ENCODE data around the gene MSX1. TPM values are rescaled to one million over a fixed set of nuclear protein-coding genes. Genes with fewer than 3 reads are reported as not detected.
A peak's percentile ranks its signal among the peaks of the same experiment; 100 is the strongest.

The MSX1 gene
- total RNA-seq, 2 donors from 2014 or later: 11.0 to 24.6 TPM

- Histone ChIP-seq H3K9me3 (no peaks in the 10 kb centered on the region), H3K4me3 (no peak overlapping the region), H3K27ac (no peak overlapping the region), H3K27me3 (replicated peaks; ENCODE audit: insufficient read depth) (peaks cover 21% of the 10 kb centered on the region), H3K4me1 (ENCODE audit: control insufficient read depth in 1 of 2, low read depth in 2 of 2) (peaks cover 15 to 25% of the 10 kb centered on the region in 2 donors), H3K36me3 (no peaks in the 10 kb centered on the region)
- TF ChIP-seq CTCF (IDR thresholded peaks at IDR 0.05): no peak
- DNase-seq (ENCODE audit: low spot score) (no peak), ATAC-seq (ENCODE audit: insufficient number of reproducible peaks, low FRiP score, low read depth) (no peak)
Measured at GRCh38 chr4:4855301-4856070, 4.0 kb upstream of the MSX1 start.

- peaks cover 15 to 25% of the 10 kb centered on the region in 2 donors for H3K4me1 ChIP-seq (ENCODE audit: control insufficient read depth in 1 of 2, low read depth in 2 of 2)
- H3K27me3 ChIP-seq (replicated peaks; ENCODE audit: insufficient read depth): peaks cover 21% of the 10 kb centered on the region
- no peak for TF ChIP-seq CTCF (IDR thresholded peaks at IDR 0.05)
- H3K27ac ChIP-seq: no peak overlapping the region
- peak overlapping the region; percentile 70 for H3K4me3 ChIP-seq
- no peak for DNase-seq (ENCODE audit: low spot score)
- no peak for ATAC-seq (ENCODE audit: insufficient number of reproducible peaks, low FRiP score, low read depth)
- H3K9me3 ChIP-seq: no peaks in the 10 kb centered on the region
- H3K36me3 ChIP-seq: no peaks in the 10 kb centered on the region
Measured at GRCh38 chr4:4856071-4857000, 3.1 kb upstream of the MSX1 start.

- TF ChIP-seq CTCF (IDR thresholded peaks at IDR 0.05): no peak
- DNase-seq (ENCODE audit: low spot score) (no peak), ATAC-seq (ENCODE audit: insufficient number of reproducible peaks, low FRiP score, low read depth) (no peak)
- Histone ChIP-seq H3K27me3 (replicated peaks; ENCODE audit: insufficient read depth) (peaks cover 21% of the 10 kb centered on the region), H3K27ac (peak overlapping the region in 1 of 2 donors; percentile 15), H3K9me3 (no peaks in the 10 kb centered on the region), H3K4me1 (ENCODE audit: control insufficient read depth in 1 of 2, low read depth in 2 of 2) (peaks cover 15 to 25% of the 10 kb centered on the region in 2 donors), H3K4me3 (peak overlapping the region; percentile 70), H3K36me3 (no peaks in the 10 kb centered on the region)
Measured at GRCh38 chr4:4857001-4857808, 2.3 kb upstream of the MSX1 start.

GRCh38 chr4:4857809-4858508 is 1.5 kb upstream of the MSX1 start:
- no peak for TF ChIP-seq CTCF (IDR thresholded peaks at IDR 0.05)
- no peak for ATAC-seq (ENCODE audit: insufficient number of reproducible peaks, low FRiP score, low read depth)
- Histone ChIP-seq H3K27ac (no peak overlapping the region), H3K9me3 (no peaks in the 10 kb centered on the region), H3K27me3 (replicated peaks; ENCODE audit: insufficient read depth) (peaks cover 21% of the 10 kb centered on the region), H3K4me3 (no peak overlapping the region), H3K4me1 (ENCODE audit: control insufficient read depth in 1 of 2, low read depth in 2 of 2) (peaks cover 15 to 20% of the 10 kb centered on the region in 2 donors), H3K36me3 (peaks cover 5% of the 10 kb centered on the region)
- DNase-seq (ENCODE audit: low spot score): no peak

All from thoracic aorta (tissue), 2 donors.